CD8-positive, alpha-beta memory T cell (primary cell): ENCODE measurements around the gene USP46. TPM values are rescaled to one million over a fixed set of nuclear protein-coding genes. Genes with fewer than 3 reads are reported as not detected.

Experiments used
- CTCF ChIA-PET: fragments of 350-600 bp; sonication (Branson Sonifier 250); formaldehyde crosslinking; loops from one replicate; lab custom pipeline; 2021; ENCODE audit warnings: antibody characterized with exemption; lab: Charles Lee
- POLR2A ChIA-PET: fragments of 350-600 bp; sonication (Branson Sonifier 250); formaldehyde crosslinking; loops from one replicate; lab custom pipeline; 2021; ENCODE audit warnings: antibody characterized with exemption; lab: Charles Lee
- DNase-seq, 5 donors: peaks; one replicate each; pipeline versions ENCODE4 v3.0.0 to v3.0.0-alpha.2; 2020 to 2022; ENCODE audit warnings: mixed read lengths in 1 of 5
- H3K27ac ChIP-seq: one replicate; pipeline ENCODE4 v1.7.0; 2013; ENCODE audit warnings: low read depth, mild to moderate bottlenecking, low read length, moderate library complexity
- H3K27me3 ChIP-seq: 2 replicates; pipeline ENCODE4 v1.7.0; 2013; ENCODE audit warnings: low read length, mild to moderate bottlenecking; ENCODE audit not compliant: insufficient read depth, poor library complexity, severe bottlenecking
- H3K36me3 ChIP-seq: 2 replicates; pipeline ENCODE4 v1.7.0; 2013; ENCODE audit warnings: mild to moderate bottlenecking, low read length, moderate library complexity; ENCODE audit not compliant: insufficient read depth
- H3K4me1 ChIP-seq: 2 replicates; pipeline ENCODE4 v1.7.0; 2013; ENCODE audit warnings: mild to moderate bottlenecking, low read length, moderate library complexity; ENCODE audit not compliant: insufficient read depth
- H3K4me3 ChIP-seq: 2 replicates; pipeline ENCODE4 v1.7.0; 2013; ENCODE audit warnings: mild to moderate bottlenecking, low read length
- H3K9me3 ChIP-seq: 2 replicates; pipeline ENCODE4 v1.7.0; 2013; ENCODE audit warnings: mild to moderate bottlenecking, low read length
- H3K27ac Mint-ChIP-seq, 8 donors: one replicate each; pipeline ENCODE4 v1.8.0; 2020 to 2021; ENCODE audit warnings: mixed read lengths in 8 of 8, mild to moderate bottlenecking in 6 of 8, inconsistent platforms in 3 of 8, moderate library complexity in 3 of 8
- H3K27me3 Mint-ChIP-seq, 2 donors: one replicate each; pipeline ENCODE4 v1.8.0; 2020 to 2021; ENCODE audit warnings: mixed read lengths in 2 of 2, mild to moderate bottlenecking in 1 of 2, moderate library complexity in 1 of 2
- H3K36me3 Mint-ChIP-seq, 3 donors: one replicate each; pipeline ENCODE4 v1.8.0; 2020 to 2021; ENCODE audit warnings: mixed read lengths in 3 of 3, inconsistent platforms in 1 of 3, mild to moderate bottlenecking in 1 of 3
- H3K4me1 Mint-ChIP-seq, 3 donors: one replicate each; pipeline ENCODE4 v1.8.0; 2020 to 2021; ENCODE audit warnings: mixed read lengths in 3 of 3, inconsistent platforms in 1 of 3, mild to moderate bottlenecking in 1 of 3
- H3K4me3 Mint-ChIP-seq, 7 donors: one replicate each; pipeline ENCODE4 v1.8.0; 2020 to 2021; ENCODE audit warnings: mixed read lengths in 7 of 7, mild to moderate bottlenecking in 6 of 7, moderate library complexity in 4 of 7, inconsistent platforms in 2 of 7
- H3K9me3 Mint-ChIP-seq, 5 donors: one replicate each; pipeline ENCODE4 v1.8.0; 2020 to 2022; ENCODE audit warnings: mixed read lengths in 5 of 5, mild to moderate bottlenecking in 3 of 5, moderate library complexity in 2 of 5, inconsistent platforms in 1 of 5
- polyA plus RNA-seq: library from polyadenylated mRNA; unstranded; fragments of 300-500 nt; fragmentation: Illumina TruSeq; gene quantifications from one replicate; pipeline ENCODE4 v1.2.3, GENCODE V29; 2021
- total RNA-seq, 2 experiments: library from RNA; stranded (reverse); gene quantifications; one replicate each; pipeline ENCODE4 v1.2.3, GENCODE V29; 2021

Gene USP46
- total and polyA plus RNA-seq, 3 experiments from 2014 or later, result 5.8 to 16.9 (median 15.6) TPM

- Mint-ChIP-seq H3K4me3 (no peak overlapping the region), H3K27ac (no peak overlapping the region), H3K36me3 (no peaks in the 10 kb centered on the region), H3K27me3 (peaks cover 3 to 29% of the 10 kb centered on the region in 2 donors), H3K4me1 (no peaks in the 10 kb centered on the region), H3K9me3 (no peaks in the 10 kb centered on the region)
- Histone ChIP-seq H3K27me3 (no peaks in the 10 kb centered on the region), H3K9me3 (no peaks in the 10 kb centered on the region), H3K4me3 (no peak overlapping the region), H3K4me1 (no peaks in the 10 kb centered on the region), H3K27ac (no peak overlapping the region), H3K36me3 (no peaks in the 10 kb centered on the region)
- POLR2A ChIA-PET, result no interaction called here
- CTCF ChIA-PET, result no interaction called here
- no peak for DNase-seq
Observed at GRCh38 chr4:52576961-52577623, 82.0 kb downstream of the USP46 start.

GRCh38 chr4:52576326-52576725, 82.8 kb downstream of the USP46 start:
- Mint-ChIP-seq H3K27ac (no peak overlapping the region), H3K4me1 (no peaks in the 10 kb centered on the region), H3K4me3 (no peak overlapping the region), H3K27me3 (peaks cover 1 to 29% of the 10 kb centered on the region in 2 donors), H3K9me3 (no peaks in the 10 kb centered on the region), H3K36me3 (peaks cover 0 to 1% (median 0%) of the 10 kb centered on the region in 3 donors)
- Histone ChIP-seq H3K4me3 (no peak overlapping the region), H3K4me1 (no peaks in the 10 kb centered on the region), H3K9me3 (no peaks in the 10 kb centered on the region), H3K27ac (no peak overlapping the region), H3K36me3 (no peaks in the 10 kb centered on the region), H3K27me3 (no peaks in the 10 kb centered on the region)
- DNase-seq, result no peak
- CTCF ChIA-PET, result no interaction called here
- POLR2A ChIA-PET, result no interaction called here

DNA sequence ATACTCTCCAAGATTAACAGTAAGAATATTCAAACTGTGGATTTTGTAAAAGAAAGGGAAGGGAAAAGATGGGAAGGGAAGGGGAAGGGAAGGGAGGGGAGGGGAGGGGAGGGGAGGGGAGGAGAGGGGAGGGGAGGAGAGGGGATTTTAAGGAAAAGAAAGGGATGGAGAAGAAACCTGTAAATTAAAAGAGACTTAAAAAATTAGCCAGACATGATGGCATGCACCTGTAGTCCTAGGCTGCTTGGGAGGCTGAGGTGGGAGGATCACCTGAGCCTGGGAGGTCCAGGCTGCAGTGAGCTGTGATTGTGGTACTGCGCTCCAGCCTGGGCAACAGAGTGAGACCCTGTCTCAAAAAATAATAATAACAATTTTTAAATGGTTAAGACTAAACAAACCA, 83.7 kb downstream of the USP46 start:
- no peaks in the 10 kb centered on the region for H3K4me1 Mint-ChIP-seq
- H3K36me3 Mint-ChIP-seq, result peaks cover 0 to 1% (median 0%) of the 10 kb centered on the region in 3 donors
- H3K9me3 Mint-ChIP-seq, result no peaks in the 10 kb centered on the region
- DNase-seq, result no peak
- no peak overlapping the region for H3K4me3 Mint-ChIP-seq
- peaks cover 1 to 25% of the 10 kb centered on the region in 2 donors for H3K27me3 Mint-ChIP-seq
- CTCF ChIA-PET, result no interaction called here
- Histone ChIP-seq H3K9me3 (no peaks in the 10 kb centered on the region), H3K36me3 (no peaks in the 10 kb centered on the region), H3K4me1 (no peaks in the 10 kb centered on the region), H3K27ac (no peak overlapping the region), H3K4me3 (no peak overlapping the region), H3K27me3 (no peaks in the 10 kb centered on the region)
- POLR2A ChIA-PET, result no interaction called here
- H3K27ac Mint-ChIP-seq, result no peak overlapping the region

DNA sequence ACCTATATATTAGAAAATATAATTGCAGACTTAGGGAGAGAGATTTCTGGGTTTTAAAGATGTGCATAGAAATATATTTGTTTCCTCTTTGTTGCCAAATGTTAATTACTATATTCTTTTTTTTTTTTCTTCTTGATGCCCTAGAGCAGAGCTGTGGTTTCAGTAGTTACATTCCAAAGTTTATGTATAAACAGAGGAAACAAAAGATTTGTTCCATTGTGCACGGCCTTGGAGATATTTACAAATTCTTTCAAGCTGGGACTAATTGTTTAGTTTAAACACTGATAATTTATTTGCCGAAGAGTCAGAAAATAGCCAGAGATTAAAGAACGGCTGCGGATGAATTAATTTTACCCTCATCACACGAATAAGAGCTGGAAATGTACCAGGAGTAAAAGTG, 85.1 kb downstream of the USP46 start:
- POLR2A ChIA-PET, result no interaction called here
- no peak for DNase-seq
- H3K4me3 Mint-ChIP-seq, result no peak overlapping the region
- H3K27ac Mint-ChIP-seq, result no peak overlapping the region
- no peaks in the 10 kb centered on the region for H3K9me3 Mint-ChIP-seq
- no peaks in the 10 kb centered on the region for H3K4me1 Mint-ChIP-seq
- no peaks in the 10 kb centered on the region for H3K36me3 ChIP-seq
- H3K27ac ChIP-seq, result no peak overlapping the region
- CTCF ChIA-PET, result no interaction called here
- no peak overlapping the region for H3K4me3 ChIP-seq
- H3K4me1 ChIP-seq, result no peaks in the 10 kb centered on the region
- H3K36me3 Mint-ChIP-seq, result peaks cover 0 to 1% (median 0%) of the 10 kb centered on the region in 3 donors
- peaks cover under 1 to 29% of the 10 kb centered on the region in 2 donors for H3K27me3 Mint-ChIP-seq
- no peaks in the 10 kb centered on the region for H3K27me3 ChIP-seq
- H3K9me3 ChIP-seq, result no peaks in the 10 kb centered on the region

GRCh38 chr4:52573551-52573950, 85.5 kb downstream of the USP46 start:
- Mint-ChIP-seq H3K36me3 (peaks cover 0 to 1% (median 0%) of the 10 kb centered on the region in 3 donors), H3K27ac (no peak overlapping the region), H3K27me3 (peaks cover 0 to 31% of the 10 kb centered on the region in 2 donors), H3K4me1 (no peaks in the 10 kb centered on the region), H3K9me3 (no peaks in the 10 kb centered on the region), H3K4me3 (no peak overlapping the region)
- Histone ChIP-seq H3K4me1 (no peaks in the 10 kb centered on the region), H3K36me3 (no peaks in the 10 kb centered on the region), H3K27ac (no peak overlapping the region), H3K9me3 (no peaks in the 10 kb centered on the region), H3K27me3 (no peaks in the 10 kb centered on the region), H3K4me3 (no peak overlapping the region)
- no peak for DNase-seq
- ChIA-PET CTCF (no interaction called here), POLR2A (no interaction called here)

GRCh38 chr4:52572936-52573485, 86.1 kb downstream of the USP46 start:
- no peak overlapping the region for H3K4me3 Mint-ChIP-seq
- DNase-seq, result no peak
- H3K27ac Mint-ChIP-seq, result no peak overlapping the region
- H3K27me3 Mint-ChIP-seq, result peaks cover 0 to 31% of the 10 kb centered on the region in 2 donors
- Histone ChIP-seq H3K36me3 (no peaks in the 10 kb centered on the region), H3K4me3 (no peak overlapping the region), H3K27me3 (no peaks in the 10 kb centered on the region), H3K27ac (no peak overlapping the region), H3K9me3 (no peaks in the 10 kb centered on the region), H3K4me1 (no peaks in the 10 kb centered on the region)
- peaks cover 0 to 1% (median 0%) of the 10 kb centered on the region in 3 donors for H3K36me3 Mint-ChIP-seq
- no peaks in the 10 kb centered on the region for H3K4me1 Mint-ChIP-seq
- CTCF ChIA-PET, result no interaction called here
- POLR2A ChIA-PET, result no interaction called here
- H3K9me3 Mint-ChIP-seq, result no peaks in the 10 kb centered on the region

DNA sequence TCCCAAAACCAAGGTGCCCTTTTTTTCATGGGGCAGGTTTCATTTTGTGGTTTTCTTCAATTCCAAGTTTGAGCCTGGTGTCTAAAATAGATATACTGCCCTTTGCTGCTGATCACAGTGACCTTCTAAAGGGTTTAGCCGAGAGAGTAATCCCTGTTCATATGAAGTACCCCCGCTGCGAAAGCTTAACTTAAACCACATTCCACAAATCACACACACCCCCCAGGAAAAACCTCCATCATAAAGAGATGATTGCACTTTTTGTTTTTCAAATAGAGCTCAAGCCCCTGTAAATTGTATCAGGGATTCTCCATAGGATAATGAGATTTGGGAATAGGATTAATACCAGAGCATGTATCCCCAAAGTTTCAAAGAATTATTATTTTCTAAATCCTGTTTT, 90.8 kb downstream of the USP46 start:
- Mint-ChIP-seq H3K9me3 (no peaks in the 10 kb centered on the region), H3K27me3 (peaks cover 0 to 17% of the 10 kb centered on the region in 2 donors), H3K27ac (no peak overlapping the region), H3K4me3 (no peak overlapping the region), H3K4me1 (no peaks in the 10 kb centered on the region), H3K36me3 (peaks cover 0 to 1% (median 0%) of the 10 kb centered on the region in 3 donors)
- POLR2A ChIA-PET, result no interaction called here
- no peak for DNase-seq
- H3K27me3 ChIP-seq, result no peaks in the 10 kb centered on the region
- no peaks in the 10 kb centered on the region for H3K36me3 ChIP-seq
- no peaks in the 10 kb centered on the region for H3K4me1 ChIP-seq
- H3K27ac ChIP-seq, result no peak overlapping the region
- H3K4me3 ChIP-seq, result no peak overlapping the region
- H3K9me3 ChIP-seq, result no peaks in the 10 kb centered on the region
- CTCF ChIA-PET, result interaction anchor here (1.3 kb wide), 1 partner anchor 19 kb away, joined by 3 read pairs; no protein-coding TSS in a partner anchor

- Mint-ChIP-seq H3K36me3 (no peaks in the 10 kb centered on the region), H3K4me3 (no peak overlapping the region), H3K27me3 (peaks cover 7 to 27% of the 10 kb centered on the region in 2 donors), H3K9me3 (no peaks in the 10 kb centered on the region), H3K27ac (no peak overlapping the region), H3K4me1 (no peaks in the 10 kb centered on the region)
- H3K36me3 ChIP-seq, result no peaks in the 10 kb centered on the region
- POLR2A ChIA-PET, result no interaction called here
- H3K27ac ChIP-seq, result no peak overlapping the region
- no peaks in the 10 kb centered on the region for H3K27me3 ChIP-seq
- H3K9me3 ChIP-seq, result no peaks in the 10 kb centered on the region
- CTCF ChIA-PET, result no interaction called here
- H3K4me3 ChIP-seq, result no peak overlapping the region
- DNase-seq, result no peak
- no peaks in the 10 kb centered on the region for H3K4me1 ChIP-seq
Observed at GRCh38 chr4:52566136-52567031, 92.7 kb downstream of the USP46 start.
